ENCODE measurements around the gene CDC14B.

GRCh38 chr9:96621618-96622017, 2.0 kb upstream of the CDC14B start:
- TF ChIP-seq POLR2A (IDR thresholded peaks at IDR 0.05) (no peak), EP300 (IDR thresholded peaks at IDR 0.05) (no peak), POLR2AphosphoS5 (IDR thresholded peaks at IDR 0.05) (no peak)
- TF ChIP-seq, protein P1, sequence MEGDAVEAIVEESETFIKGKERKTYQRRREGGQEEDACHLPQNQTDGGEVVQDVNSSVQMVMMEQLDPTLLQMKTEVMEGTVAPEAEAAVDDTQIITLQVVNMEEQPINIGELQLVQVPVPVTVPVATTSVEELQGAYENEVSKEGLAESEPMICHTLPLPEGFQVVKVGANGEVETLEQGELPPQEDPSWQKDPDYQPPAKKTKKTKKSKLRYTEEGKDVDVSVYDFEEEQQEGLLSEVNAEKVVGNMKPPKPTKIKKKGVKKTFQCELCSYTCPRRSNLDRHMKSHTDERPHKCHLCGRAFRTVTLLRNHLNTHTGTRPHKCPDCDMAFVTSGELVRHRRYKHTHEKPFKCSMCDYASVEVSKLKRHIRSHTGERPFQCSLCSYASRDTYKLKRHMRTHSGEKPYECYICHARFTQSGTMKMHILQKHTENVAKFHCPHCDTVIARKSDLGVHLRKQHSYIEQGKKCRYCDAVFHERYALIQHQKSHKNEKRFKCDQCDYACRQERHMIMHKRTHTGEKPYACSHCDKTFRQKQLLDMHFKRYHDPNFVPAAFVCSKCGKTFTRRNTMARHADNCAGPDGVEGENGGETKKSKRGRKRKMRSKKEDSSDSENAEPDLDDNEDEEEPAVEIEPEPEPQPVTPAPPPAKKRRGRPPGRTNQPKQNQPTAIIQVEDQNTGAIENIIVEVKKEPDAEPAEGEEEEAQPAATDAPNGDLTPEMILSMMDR (IDR thresholded peaks at IDR 0.05) = no peak
